ENCODE data around the gene COX6B2. TPM values are rescaled to one million over a fixed set of nuclear protein-coding genes. Genes with fewer than 3 reads are reported as not detected.
A peak's percentile ranks its signal among the peaks of the same experiment; 100 is the strongest.

Gene COX6B2
- total RNA-seq, 1 donor from 2014 or later, result 0.87 TPM

GRCh38 chr19:55392820-55393761 is 38.6 kb upstream of the COX6B2 start:
- peak overlapping the region; percentile 48 for H3K27ac Mint-ChIP-seq
- peaks cover 3% of the 10 kb centered on the region for H3K36me3 Mint-ChIP-seq
- H3K27me3 Mint-ChIP-seq, result no peaks in the 10 kb centered on the region
- TF ChIP-seq CTCF (conservative IDR thresholded peaks at IDR 0.05), result no peak
- peaks cover 22% of the 10 kb centered on the region for H3K4me1 Mint-ChIP-seq (ENCODE audit: unreplicated experiment)
- no peak for DNase-seq (ENCODE audit: extremely low spot score, unreplicated experiment)
- H3K9me3 Mint-ChIP-seq, result no peaks in the 10 kb centered on the region
- no peak overlapping the region for H3K4me3 Mint-ChIP-seq

GRCh38 chr19:55391702-55392615 is 37.4 kb upstream of the COX6B2 start:
- no peak overlapping the region for H3K27ac Mint-ChIP-seq
- H3K9me3 Mint-ChIP-seq, result no peaks in the 10 kb centered on the region
- no peak for DNase-seq (ENCODE audit: extremely low spot score, unreplicated experiment)

GRCh38 chr19:55391191-55391670 is 36.7 kb upstream of the COX6B2 start:
- no peak for TF ChIP-seq CTCF (conservative IDR thresholded peaks at IDR 0.05)
- H3K4me1 Mint-ChIP-seq (ENCODE audit: unreplicated experiment), result peaks cover 36% of the 10 kb centered on the region
- no peak overlapping the region for H3K27ac Mint-ChIP-seq
- H3K9me3 Mint-ChIP-seq, result no peaks in the 10 kb centered on the region
- H3K36me3 Mint-ChIP-seq, result peaks cover 9% of the 10 kb centered on the region
- no peak for DNase-seq (ENCODE audit: extremely low spot score, unreplicated experiment)
- no peaks in the 10 kb centered on the region for H3K27me3 Mint-ChIP-seq
- H3K4me3 Mint-ChIP-seq, result no peak overlapping the region

More at GRCh38 chr19:55391702-55392615, 37.4 kb upstream of the COX6B2 start:
- no peak for TF ChIP-seq CTCF (conservative IDR thresholded peaks at IDR 0.05)
- H3K36me3 Mint-ChIP-seq, result peaks cover 3% of the 10 kb centered on the region
- peaks cover 28% of the 10 kb centered on the region for H3K4me1 Mint-ChIP-seq (ENCODE audit: unreplicated experiment)
- no peaks in the 10 kb centered on the region for H3K27me3 Mint-ChIP-seq
- peak overlapping the region; percentile 17 for H3K4me3 Mint-ChIP-seq

- H3K36me3 Mint-ChIP-seq, result peaks cover 13% of the 10 kb centered on the region
- H3K9me3 Mint-ChIP-seq, result no peaks in the 10 kb centered on the region
- no peaks in the 10 kb centered on the region for H3K27me3 Mint-ChIP-seq
- no peak for TF ChIP-seq CTCF (conservative IDR thresholded peaks at IDR 0.05)
- H3K4me1 Mint-ChIP-seq (ENCODE audit: unreplicated experiment), result peaks cover 40% of the 10 kb centered on the region
- peak overlapping the region; percentile 20 for H3K4me3 Mint-ChIP-seq
- no peak overlapping the region for H3K27ac Mint-ChIP-seq
- DNase-seq (ENCODE audit: extremely low spot score, unreplicated experiment), result no peak
Measured at GRCh38 chr19:55390461-55390880, 36.0 kb upstream of the COX6B2 start.

Measured in type B pancreatic cell (in vitro differentiated cells).